Smooth muscle cell (in vitro differentiated cells): Measurements from ENCODE around the gene EXOSC1. TPM values are rescaled to one million over a fixed set of nuclear protein-coding genes. Genes with fewer than 3 reads are reported as not detected.

Source experiments
- DNase-seq: peaks from one replicate; lab custom pipeline; 2025; ENCODE audit not compliant: unreplicated experiment; lab: John Stamatoyannopoulos, UW
- H2AFZ ChIP-seq: fragments of 200-600 bp; sonication (generic); 2 replicates; pipeline ENCODE4 v1.6.0; 2016; ENCODE audit warnings: antibody characterized with exemption, low read depth, mild to moderate bottlenecking
- H3F3A ChIP-seq: fragments of 200-600 bp; sonication (generic); 2 replicates; pipeline ENCODE4 v1.6.0; 2017; ENCODE audit warnings: antibody characterized with exemption, low read depth
- H3K27ac ChIP-seq: fragments of 200-600 bp; sonication (generic); 2 replicates; pipeline ENCODE4 v1.5.1; 2016; ENCODE audit warnings: low read depth, mild to moderate bottlenecking
- H3K27me3 ChIP-seq: fragments of 200-600 bp; sonication (generic); 2 replicates; pipeline ENCODE4 v1.6.1; 2016; ENCODE audit warnings: low read depth, mild to moderate bottlenecking
- H3K36me3 ChIP-seq: fragments of 200-600 bp; sonication (generic); 2 replicates; pipeline ENCODE4 v1.5.1; 2016; ENCODE audit warnings: low read depth
- H3K4me1 ChIP-seq: fragments of 200-600 bp; sonication (generic); 2 replicates; pipeline ENCODE4 v1.5.1; 2016; ENCODE audit warnings: low read depth
- H3K4me2 ChIP-seq: fragments of 200-600 bp; sonication (generic); 2 replicates; pipeline ENCODE4 v1.6.0; 2016; ENCODE audit warnings: mild to moderate bottlenecking
- H3K4me3 ChIP-seq: fragments of 200-600 bp; sonication (generic); 2 replicates; pipeline ENCODE4 v1.5.1; 2016; ENCODE audit warnings: mild to moderate bottlenecking
- H3K79me2 ChIP-seq: fragments of 200-600 bp; sonication (generic); 2 replicates; pipeline ENCODE4 v1.6.0; 2016; ENCODE audit warnings: low read depth, mild to moderate bottlenecking
- H3K9ac ChIP-seq: fragments of 200-600 bp; sonication (generic); 2 replicates; pipeline ENCODE4 v1.6.0; 2016; ENCODE audit warnings: low read depth
- H3K9me3 ChIP-seq: fragments of 200-600 bp; sonication (generic); replicated peaks from 2 replicates; pipeline ENCODE4 v1.5.1; 2016; ENCODE audit warnings: low read depth
- H4K20me1 ChIP-seq: fragments of 200-600 bp; sonication (generic); 2 replicates; pipeline ENCODE4 v1.6.0; 2016; ENCODE audit warnings: low read depth
- WGBS: methylation state at CpG from one replicate; pipeline ENCODE4 v1.1.7; 2016; ENCODE audit warnings: low lambda C conversion rate; 5-methylcytosine and 5-hydroxymethylcytosine counted together
- polyA plus RNA-seq: library from polyadenylated mRNA; unstranded; fragments of >200 nt; fragmentation: Nextera tagmentation; extraction: Ambion mirVana; gene quantifications from 2 replicates; pipeline ENCODE4 v1.2.1, GENCODE V29; 2016
- total RNA-seq: library from RNA; depleted of rRNA; stranded (reverse); fragments of >200 nt; gene quantifications from 2 replicates; pipeline ENCODE4 v1.2.3, GENCODE V29; 2014
- TF ChIP-seq, protein P1 (sequence below): fragments of 200-600 bp; sonication (generic); IDR thresholded peaks from 2 replicates; pipeline ENCODE4 v1.5.1; 2017; ENCODE audit warnings: borderline replicate concordance, mild to moderate bottlenecking, antibody characterized with exemption; ENCODE audit not compliant: insufficient read depth, poor library complexity, severe bottlenecking

The EXOSC1 gene
- total and polyA plus RNA-seq, 2 experiments from 2014 or later = 44.9 to 61.5 TPM

DNA sequence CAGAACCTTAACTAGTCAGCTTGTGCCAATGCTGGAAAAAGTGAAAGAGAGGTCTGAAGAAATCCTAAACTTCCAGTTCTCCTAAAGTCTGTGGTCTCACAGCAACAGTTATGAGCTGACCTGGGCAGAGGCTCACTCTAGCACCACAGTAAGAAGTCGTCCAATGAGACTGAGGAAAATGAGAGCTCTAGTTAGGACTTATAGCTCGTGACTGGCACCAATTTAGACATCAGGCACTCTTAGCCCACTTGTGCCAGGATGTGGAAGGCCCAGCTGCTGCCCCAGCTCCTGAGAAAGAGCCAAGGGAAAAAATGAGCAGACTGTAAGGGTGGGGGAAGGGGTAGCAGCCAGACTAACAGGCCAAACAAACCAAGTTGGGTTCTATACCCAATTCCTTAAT is 44.8 kb upstream of the EXOSC1 start:
- Histone ChIP-seq H3K36me3 (no peaks in the 10 kb centered on the region), H3K9me3 (no peaks in the 10 kb centered on the region), H3F3A (no peaks in the 10 kb centered on the region), H3K4me1 (peaks cover 11% of the 10 kb centered on the region), H2AFZ (no peak overlapping the region), H3K4me3 (no peak overlapping the region), H3K27me3 (no peaks in the 10 kb centered on the region), H3K4me2 (no peak overlapping the region), H3K9ac (no peak overlapping the region), H4K20me1 (peaks cover 98% of the 10 kb centered on the region), H3K79me2 (peaks cover 100% of the 10 kb centered on the region), H3K27ac (peak overlapping the region; percentile 40)
- DNase-seq = no peak
- WGBS = 88% methylated on average over 2 of the region's 2 CpGs
- TF ChIP-seq, protein P1, sequence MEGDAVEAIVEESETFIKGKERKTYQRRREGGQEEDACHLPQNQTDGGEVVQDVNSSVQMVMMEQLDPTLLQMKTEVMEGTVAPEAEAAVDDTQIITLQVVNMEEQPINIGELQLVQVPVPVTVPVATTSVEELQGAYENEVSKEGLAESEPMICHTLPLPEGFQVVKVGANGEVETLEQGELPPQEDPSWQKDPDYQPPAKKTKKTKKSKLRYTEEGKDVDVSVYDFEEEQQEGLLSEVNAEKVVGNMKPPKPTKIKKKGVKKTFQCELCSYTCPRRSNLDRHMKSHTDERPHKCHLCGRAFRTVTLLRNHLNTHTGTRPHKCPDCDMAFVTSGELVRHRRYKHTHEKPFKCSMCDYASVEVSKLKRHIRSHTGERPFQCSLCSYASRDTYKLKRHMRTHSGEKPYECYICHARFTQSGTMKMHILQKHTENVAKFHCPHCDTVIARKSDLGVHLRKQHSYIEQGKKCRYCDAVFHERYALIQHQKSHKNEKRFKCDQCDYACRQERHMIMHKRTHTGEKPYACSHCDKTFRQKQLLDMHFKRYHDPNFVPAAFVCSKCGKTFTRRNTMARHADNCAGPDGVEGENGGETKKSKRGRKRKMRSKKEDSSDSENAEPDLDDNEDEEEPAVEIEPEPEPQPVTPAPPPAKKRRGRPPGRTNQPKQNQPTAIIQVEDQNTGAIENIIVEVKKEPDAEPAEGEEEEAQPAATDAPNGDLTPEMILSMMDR = no peak

DNA sequence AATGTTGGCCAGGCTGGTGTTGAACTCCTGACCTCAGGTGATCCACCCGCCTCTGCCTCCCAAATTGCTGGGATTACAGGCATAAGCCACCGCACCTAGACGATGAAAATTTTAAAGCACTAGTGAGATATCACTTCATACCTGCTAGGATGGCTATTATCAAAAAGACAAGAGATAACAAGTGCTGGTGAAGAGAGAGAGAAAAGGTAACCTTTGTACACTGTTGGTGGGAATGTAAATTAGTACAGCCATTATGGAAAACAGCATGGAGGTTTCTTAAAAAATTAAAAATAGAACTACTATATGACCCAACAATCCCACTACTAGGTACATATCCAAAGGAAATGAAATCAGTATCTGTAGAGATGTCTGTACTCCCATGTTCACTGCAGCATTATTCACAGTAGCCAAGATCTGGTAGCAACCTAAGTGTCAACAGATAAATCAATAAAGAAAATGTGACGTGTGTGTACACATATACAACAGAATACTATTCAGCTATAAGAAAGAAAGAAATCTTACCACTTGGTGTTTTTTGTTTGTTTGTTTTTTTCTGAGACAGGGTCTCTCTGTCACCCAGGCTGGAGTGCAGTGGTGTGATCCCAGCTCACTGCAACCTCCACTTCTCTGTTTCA is 40.0 kb upstream of the EXOSC1 start:
- peaks cover 97% of the 10 kb centered on the region for H4K20me1 ChIP-seq
- H2AFZ ChIP-seq = no peak overlapping the region
- 99% methylated on average over 4 of the region's 4 CpGs for WGBS

DNA sequence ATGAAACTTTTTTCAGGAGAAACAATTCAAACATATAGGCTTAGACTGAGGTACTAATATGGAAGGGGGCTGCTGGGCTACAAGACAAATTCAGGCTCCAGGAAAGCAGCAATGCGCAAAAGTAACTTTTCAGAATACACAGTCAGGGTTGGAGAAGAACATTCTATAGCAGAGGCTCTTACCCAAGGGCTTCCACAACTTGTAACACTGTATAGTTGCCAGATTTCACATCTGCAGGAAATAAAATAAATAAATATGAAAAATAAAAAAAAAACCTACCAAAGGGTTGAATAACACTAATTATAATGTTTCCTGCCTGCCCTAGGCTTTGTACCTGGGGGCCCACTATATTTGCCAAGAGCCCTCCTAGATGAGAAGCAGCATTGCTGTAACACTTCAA is 38.1 kb upstream of the EXOSC1 start:
- H3K9me3 ChIP-seq = no peaks in the 10 kb centered on the region
- no peak overlapping the region for H3K4me2 ChIP-seq
- peaks cover 89% of the 10 kb centered on the region for H3K79me2 ChIP-seq
- no peak overlapping the region for H3K4me3 ChIP-seq
- H3F3A ChIP-seq = no peaks in the 10 kb centered on the region
- no peaks in the 10 kb centered on the region for H3K4me1 ChIP-seq
- H4K20me1 ChIP-seq = peaks cover 92% of the 10 kb centered on the region
- no peak for DNase-seq
- no peaks in the 10 kb centered on the region for H3K27me3 ChIP-seq
- H3K27ac ChIP-seq = peak overlapping the region; percentile 67
- 95% methylated on average over 1 of the region's 1 CpG for WGBS
- H3K36me3 ChIP-seq = peaks cover 6% of the 10 kb centered on the region
- H3K9ac ChIP-seq = no peak overlapping the region
- TF ChIP-seq, protein P1 = no peak
- H2AFZ ChIP-seq = no peak overlapping the region

More for the DNA sequence above, 40.0 kb upstream of the EXOSC1 start:
- no peak overlapping the region for H3K4me3 ChIP-seq
- H3K9ac ChIP-seq = no peak overlapping the region
- TF ChIP-seq, protein P1 = no peak
- H3K27me3 ChIP-seq = no peaks in the 10 kb centered on the region
- H3K4me1 ChIP-seq = no peaks in the 10 kb centered on the region
- H3K9me3 ChIP-seq = no peaks in the 10 kb centered on the region
- H3F3A ChIP-seq = no peaks in the 10 kb centered on the region
- no peak overlapping the region for H3K27ac ChIP-seq
- no peak overlapping the region for H3K4me2 ChIP-seq
- H3K36me3 ChIP-seq = no peaks in the 10 kb centered on the region
- peaks cover 95% of the 10 kb centered on the region for H3K79me2 ChIP-seq
- no peak for DNase-seq

DNA sequence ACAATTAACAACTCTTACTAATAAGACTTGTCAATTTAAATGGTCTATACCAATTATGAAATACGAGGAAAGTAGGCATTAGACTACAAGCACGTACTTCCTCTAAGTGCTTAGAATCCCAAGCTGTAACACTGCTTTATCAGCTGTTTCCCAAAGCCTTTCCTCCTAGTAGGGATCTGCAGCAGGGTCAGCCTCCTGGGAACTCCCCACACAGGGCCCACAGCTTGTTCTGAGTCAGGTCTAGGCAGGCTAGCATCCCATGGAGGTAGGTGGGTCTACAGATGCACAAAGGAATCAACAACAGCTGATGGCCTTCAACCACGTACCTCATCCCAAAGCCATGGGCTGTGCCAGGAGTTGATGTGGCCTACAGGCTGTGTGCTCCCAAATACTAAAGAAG is 37.7 kb upstream of the EXOSC1 start:
- Histone ChIP-seq H2AFZ (no peak overlapping the region), H4K20me1 (peaks cover 89% of the 10 kb centered on the region), H3K4me1 (no peaks in the 10 kb centered on the region), H3K9me3 (no peaks in the 10 kb centered on the region), H3K4me2 (no peak overlapping the region), H3K36me3 (peaks cover 6% of the 10 kb centered on the region), H3F3A (no peaks in the 10 kb centered on the region), H3K4me3 (no peak overlapping the region), H3K9ac (peak overlapping the region; percentile 13), H3K79me2 (peaks cover 87% of the 10 kb centered on the region), H3K27ac (peak overlapping the region; percentile 67), H3K27me3 (no peaks in the 10 kb centered on the region)
- no peak for DNase-seq
- TF ChIP-seq, protein P1 = no peak
- 56% methylated on average over 3 of the region's 3 CpGs for WGBS
